ENCODE data around the gene EEPD1.

DNA sequence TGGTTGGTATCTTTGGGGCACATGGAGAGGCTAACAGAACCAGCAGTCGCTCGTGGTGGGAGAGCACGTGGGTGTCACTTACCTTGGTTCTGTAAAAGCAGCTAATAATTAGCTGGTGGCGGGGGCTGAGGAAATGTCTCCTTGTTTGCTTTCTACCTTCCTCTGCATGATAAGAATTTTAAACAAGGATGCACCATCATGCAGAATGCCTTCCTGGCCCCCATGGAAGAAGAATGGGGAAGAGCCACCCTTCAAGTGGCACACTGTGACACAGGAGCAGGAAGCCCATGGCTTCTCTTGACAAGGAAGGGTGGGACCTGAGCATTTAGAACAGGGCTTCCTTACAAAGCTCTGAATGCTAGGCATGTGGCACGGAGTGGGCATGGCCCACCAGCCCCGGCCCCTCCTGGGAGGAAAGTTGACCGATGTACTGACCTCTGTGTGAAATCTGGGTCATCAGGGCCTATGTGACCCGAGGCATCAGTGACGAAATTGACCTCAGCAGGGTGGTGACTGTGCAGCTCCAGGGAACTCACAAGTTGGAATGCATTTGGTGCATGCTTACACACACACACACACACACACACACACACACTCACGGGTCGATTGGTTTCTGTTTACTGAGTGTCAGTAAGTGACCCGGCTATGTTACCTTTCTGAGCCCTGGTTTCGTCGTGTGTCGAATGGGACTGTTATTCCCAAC lies 119.7 kb downstream of the EEPD1 start:
- TF ChIP-seq, protein P1, sequence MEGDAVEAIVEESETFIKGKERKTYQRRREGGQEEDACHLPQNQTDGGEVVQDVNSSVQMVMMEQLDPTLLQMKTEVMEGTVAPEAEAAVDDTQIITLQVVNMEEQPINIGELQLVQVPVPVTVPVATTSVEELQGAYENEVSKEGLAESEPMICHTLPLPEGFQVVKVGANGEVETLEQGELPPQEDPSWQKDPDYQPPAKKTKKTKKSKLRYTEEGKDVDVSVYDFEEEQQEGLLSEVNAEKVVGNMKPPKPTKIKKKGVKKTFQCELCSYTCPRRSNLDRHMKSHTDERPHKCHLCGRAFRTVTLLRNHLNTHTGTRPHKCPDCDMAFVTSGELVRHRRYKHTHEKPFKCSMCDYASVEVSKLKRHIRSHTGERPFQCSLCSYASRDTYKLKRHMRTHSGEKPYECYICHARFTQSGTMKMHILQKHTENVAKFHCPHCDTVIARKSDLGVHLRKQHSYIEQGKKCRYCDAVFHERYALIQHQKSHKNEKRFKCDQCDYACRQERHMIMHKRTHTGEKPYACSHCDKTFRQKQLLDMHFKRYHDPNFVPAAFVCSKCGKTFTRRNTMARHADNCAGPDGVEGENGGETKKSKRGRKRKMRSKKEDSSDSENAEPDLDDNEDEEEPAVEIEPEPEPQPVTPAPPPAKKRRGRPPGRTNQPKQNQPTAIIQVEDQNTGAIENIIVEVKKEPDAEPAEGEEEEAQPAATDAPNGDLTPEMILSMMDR (IDR thresholded peaks at IDR 0.05; ENCODE audit: insufficient read depth, low read depth, low read length): no peak
- no peak for TF ChIP-seq EZH2 (IDR thresholded peaks at IDR 0.05; ENCODE audit: insufficient read depth, low read length)

All from astrocyte (in vitro differentiated cells and primary cell).